Occipital lobe (tissue), 2 donors: Measurements from ENCODE around the gene AFAP1. TPM values are rescaled to one million over a fixed set of nuclear protein-coding genes. Genes with fewer than 3 reads are reported as not detected.

Experiments
- DNase-seq: peaks from one replicate; lab custom pipeline; 2025; lab: John Stamatoyannopoulos, UW
- total RNA-seq: library from RNA; depleted of rRNA; stranded (reverse); fragments of >200 nt; gene quantifications from one replicate; pipeline ENCODE4 v1.2.3, GENCODE V29; 2014

AFAP1 gene
- total RNA-seq, 1 donor from 2014 or later, result 62.2 TPM

DNA sequence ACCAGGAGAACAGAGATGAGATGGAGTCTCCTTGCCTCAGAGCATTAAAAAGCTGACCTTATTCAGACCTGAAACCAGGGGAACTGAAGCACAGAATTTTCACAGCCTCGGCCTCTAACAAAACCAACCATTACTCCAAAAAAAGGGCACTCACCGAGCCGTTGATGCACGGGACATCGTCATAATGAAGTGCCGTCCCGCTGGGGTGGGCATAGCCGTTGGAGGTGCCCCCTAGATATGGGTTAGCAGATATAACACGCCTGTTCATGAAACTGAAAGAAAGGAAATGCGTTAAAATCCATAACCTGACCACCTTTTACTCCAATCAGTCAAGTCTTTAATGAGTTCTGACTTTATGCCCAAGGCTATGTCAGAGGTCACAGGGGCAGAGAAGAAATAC, 153.6 kb downstream of the AFAP1 start:
- no peak for DNase-seq

DNA sequence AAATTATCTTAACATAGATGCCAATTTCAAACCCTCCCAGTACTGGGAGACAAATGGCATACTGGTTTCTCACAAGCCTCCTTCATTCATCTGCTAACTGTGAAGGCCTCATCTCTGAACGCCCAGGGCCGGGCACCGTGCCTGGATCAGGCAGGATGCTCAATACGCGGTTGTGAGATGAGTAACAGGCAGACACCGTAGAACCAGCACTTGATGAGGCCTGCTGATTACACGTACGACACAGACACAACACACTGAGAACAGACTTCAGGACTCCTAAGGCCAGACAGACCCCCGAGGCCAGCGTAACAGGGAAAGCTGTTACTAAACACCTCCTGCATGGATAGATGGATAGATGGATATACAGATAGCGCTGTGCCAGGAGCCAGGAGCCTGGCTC, 154.6 kb downstream of the AFAP1 start:
- no peak for DNase-seq

DNA sequence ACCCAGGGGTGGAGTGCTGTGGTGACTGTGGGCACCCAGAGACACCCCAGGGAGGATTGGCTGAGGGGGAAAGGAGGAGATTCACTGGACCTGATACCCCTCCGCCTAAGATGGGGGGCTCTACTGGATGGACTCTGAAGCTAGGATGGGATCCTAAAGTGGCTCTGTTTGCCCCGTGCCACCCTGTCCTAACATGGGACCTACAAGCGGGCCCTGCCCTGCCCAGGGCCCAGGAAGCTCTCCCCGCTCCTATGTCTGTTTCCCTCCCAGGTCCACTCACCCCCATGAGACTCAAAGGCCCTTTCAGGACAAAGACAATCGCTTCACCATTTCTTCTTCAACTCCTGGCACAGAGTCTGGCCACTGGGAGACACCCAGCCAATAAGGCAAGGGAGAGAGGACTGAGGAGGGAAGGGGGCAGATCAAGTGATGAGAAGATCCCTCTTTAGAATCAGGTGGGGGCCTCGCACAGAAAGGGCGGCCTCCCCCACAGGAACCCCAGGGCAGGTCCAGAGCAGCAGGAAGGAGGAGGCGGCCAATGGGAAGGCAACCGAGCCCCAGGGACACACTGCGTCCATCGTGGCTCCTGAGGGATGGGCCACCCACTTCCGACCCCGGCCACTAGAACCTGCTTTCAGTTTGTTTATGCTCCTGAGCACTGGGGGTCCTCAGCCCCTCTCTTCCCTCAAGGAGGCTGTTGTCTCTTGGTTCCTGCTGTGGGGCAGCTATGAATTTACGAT, 155.4 kb downstream of the AFAP1 start:
- no peak for DNase-seq

DNA sequence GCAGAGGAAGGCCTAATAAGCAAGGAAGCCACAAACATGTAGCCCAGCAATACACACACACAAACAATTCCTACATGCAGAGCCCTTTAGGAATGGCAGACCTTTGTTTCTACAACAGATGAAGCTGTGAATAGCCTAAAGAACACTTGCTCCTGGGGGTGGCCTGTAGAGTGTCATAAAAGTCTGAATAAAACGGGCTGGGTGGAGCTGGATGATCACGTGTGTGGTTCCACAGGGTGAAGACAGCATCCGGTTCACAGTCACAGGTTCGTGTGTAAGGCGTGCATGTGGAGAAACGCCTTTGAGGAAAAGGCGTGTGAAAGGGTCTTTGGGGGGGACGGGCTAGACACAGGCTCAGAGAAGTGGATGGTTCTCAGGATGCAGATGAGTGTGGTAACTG, 156.1 kb downstream of the AFAP1 start:
- no peak for DNase-seq

DNA sequence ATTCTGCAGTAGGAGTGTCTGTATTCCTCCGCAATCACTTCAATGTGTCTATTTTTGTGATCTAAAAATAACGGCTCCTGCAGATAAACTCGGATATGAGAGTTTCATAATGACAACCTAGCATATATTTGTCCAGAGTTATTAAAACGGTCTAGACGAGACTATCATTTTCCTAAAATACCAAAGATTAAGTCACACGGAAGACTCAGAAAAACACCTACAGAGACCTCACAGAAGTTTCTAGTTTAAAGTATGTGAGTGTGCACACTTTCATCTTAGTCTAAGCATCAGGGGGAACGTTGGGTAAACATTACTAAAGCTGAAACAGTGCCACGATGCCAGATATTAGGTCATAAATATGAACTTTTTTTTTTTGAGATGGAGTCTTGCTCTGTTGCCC, 156.9 kb downstream of the AFAP1 start:
- no peak for DNase-seq

DNA sequence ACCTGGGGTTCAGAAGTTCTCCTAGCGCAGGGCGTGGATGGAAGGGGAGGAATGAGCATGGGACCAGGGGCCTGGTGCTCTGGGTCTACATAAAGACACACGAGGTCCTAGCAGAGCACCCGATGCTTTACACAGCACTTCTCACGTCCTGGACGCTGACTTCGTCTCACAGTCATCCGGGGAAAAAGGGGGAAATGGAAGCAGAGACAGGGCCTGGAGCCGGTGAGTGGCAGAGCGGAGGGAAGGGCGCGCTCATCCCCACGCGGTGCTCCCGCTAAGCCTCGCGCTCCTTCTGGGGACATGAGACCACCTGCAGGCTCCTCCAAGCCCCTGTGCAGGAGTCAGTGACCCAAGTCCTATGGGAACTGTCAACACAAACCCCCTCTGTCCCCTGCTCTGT, 157.7 kb downstream of the AFAP1 start:
- no peak for DNase-seq

DNA sequence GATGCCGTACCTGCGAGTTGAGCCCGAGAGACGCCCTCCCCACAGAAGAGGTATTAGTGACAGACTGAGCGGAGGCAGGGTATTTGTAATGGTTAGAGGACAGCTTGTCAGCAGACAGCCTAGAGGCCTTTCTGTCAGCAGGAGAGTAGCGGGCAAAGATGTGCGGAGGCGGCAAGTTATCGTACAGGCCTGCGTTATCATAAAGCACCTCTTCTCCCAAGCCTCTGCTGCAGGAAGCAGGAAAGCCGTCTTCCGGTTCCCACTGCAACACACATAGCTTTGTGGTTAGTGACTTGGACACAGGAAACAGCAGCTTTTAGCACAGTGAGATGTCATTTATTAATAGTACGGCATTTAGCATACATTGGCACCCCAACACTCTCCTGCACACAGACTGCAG, 158.3 kb downstream of the AFAP1 start:
- DNase-seq, result no peak

DNA sequence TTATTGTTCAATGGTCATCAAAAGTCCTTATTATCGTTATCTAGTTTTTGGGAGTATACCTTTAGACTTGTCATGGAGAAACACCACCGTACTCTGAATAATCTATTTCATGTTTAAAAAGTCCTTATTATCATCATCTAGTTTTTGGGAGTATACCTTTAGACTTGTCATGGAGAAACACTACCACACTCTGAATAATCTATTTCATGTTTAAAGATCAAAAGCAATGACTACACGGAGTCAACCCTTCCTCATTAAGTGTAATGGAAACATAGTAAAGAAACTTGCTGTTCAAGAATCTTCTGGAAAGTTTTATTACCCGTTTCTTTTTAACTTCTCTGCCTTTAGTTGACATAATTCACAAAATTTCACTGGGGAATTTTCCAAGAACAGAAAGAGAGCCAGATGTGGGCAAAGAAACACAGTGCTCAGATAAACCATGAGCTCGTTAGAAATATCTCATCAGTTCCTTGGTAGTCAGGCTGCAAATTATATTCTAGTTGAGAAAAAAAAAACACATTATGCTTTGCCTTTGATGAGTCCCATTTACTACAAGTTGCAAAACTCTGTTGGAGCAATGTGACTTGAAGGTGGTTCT, 158.8 kb downstream of the AFAP1 start:
- no peak for DNase-seq

DNA sequence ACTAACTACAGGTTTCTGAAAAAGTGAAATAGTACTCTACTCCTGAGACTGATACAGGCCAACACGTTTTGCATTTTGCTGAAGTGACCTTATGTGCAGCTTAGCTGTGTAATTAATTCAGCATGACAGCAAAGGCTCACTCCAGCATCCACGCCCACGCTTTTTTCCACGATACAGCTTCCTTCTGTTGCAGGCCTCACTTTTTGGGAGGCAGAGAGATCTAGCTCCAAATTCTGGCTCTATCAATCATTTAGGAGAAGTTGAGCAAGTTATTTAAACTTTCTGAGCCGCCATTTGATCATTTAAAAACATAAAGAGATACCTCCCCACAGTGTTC, 160.3 kb downstream of the AFAP1 start:
- DNase-seq, result no peak

DNA sequence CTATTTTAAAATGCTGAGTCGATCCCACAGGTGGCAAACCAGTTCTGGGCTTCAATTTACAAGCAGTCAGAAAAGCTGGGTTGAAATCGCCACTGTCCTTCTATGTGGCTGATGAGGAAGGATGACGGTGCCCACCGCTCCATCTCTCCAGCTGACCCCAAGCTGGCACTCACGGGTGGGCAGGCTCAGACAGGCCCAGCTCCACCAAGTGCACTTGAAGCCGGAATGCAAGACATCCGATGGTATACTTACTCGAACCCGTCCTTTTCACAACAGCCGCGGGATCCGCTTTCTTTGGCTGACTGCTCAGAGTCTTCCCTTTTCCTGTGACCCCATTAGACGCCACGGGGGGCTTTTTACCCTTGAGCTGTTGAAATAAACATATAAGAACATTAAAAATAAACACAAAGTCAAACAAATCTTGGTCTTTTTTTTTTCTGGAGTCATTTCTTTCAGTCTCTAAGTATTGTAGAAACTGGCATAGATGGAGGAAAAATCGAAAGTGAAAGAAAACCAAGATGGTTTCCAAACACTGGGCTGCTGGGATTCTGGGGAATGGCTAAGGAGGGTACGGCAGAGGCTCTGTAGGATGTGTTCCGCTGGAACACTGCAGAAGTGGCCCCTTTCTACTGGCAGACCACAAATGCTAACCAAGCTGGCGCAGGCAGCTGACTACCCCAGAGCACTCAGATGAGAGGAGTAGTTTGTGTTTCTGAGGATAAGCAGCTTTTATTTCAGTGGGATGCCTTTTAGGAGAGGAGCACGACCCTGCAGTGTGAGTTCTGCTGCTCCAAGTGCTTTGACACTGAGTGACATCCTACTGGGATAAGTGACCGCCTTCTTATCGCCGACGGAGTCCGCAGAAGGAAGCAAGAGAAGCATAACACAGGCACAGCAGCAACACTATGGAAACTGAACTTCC, 160.9 kb downstream of the AFAP1 start:
- DNase-seq, result no peak

DNA sequence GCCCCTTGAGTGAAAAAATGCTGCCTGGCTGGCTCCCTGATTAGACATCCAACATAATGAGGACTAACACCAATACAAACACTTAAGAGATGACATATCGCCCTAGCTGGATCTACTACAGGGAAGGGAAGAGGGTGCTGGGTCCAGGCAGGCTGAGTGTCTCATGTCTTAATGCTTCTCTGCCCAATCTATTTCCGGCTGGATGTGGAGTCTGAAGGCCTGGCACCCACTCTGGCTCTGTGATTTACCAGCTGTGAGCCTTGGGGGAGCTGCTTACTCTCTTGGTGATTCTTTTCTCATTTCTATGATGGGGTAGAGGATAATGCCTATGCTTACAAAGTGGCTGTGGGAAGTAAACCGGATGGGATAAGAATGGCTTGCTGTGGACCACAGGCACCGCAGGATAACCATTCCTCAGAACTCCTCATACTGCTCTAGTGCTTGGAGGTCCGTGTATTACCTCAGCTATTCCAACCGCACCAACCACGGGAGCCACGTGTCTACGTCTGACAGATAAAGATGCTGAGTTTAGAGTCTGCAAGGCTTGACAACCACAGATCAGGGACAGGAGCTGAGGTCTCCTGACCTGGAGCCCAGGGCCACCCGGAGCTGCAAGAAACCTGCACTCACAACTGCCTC, 161.7 kb downstream of the AFAP1 start:
- DNase-seq, result no peak

DNA sequence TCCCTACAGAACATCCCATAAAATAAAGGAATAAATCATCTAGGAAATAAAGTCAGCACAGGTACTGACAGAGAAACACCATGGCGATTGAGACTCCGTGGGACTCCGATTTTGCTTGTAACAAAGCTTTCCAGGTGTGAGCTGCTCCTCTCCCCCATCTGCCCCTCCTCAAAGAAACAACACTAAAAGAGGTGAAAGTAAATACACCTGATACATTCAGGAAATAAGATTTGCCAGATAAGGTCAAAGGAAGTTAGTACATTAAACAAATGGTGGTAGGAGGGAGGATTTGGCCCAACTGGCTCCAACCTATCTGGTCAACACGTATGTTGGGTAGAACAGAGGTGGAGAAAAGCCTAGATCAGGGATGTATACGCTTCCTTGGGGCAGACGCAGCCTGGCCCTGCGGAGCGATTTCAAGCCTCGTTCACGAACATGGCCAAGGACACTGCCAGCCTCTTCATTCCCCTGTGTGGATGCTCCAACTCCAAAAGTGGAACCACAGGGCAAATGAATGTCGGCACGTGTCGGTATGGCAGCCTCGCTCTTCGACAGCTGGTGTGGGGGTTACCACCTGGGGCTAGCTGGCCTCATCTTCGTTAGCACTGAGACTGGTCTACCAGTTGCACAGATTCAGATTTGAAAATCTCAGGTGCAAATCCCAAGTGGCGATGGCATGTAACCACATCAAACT, 162.5 kb downstream of the AFAP1 start:
- DNase-seq, result no peak

DNA sequence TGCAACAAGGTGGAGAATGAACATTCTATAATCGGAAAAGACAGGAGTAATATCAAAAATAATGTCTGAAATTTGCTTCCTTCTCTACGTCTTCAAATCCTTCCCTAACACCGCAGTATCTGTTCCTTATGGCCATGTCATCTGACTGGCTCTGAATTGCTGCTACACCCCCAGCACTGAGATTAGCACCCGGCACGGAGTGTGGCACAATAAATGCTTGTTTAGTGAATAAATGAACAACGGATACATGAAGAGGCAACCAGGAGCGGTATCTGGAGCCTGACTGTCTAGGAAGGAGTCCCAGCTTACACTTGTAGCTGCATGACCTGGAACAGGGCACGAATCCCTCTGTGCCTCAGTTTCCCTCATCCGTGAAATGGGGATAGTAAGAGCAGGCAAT, 164.3 kb downstream of the AFAP1 start:
- DNase-seq, result no peak

DNA sequence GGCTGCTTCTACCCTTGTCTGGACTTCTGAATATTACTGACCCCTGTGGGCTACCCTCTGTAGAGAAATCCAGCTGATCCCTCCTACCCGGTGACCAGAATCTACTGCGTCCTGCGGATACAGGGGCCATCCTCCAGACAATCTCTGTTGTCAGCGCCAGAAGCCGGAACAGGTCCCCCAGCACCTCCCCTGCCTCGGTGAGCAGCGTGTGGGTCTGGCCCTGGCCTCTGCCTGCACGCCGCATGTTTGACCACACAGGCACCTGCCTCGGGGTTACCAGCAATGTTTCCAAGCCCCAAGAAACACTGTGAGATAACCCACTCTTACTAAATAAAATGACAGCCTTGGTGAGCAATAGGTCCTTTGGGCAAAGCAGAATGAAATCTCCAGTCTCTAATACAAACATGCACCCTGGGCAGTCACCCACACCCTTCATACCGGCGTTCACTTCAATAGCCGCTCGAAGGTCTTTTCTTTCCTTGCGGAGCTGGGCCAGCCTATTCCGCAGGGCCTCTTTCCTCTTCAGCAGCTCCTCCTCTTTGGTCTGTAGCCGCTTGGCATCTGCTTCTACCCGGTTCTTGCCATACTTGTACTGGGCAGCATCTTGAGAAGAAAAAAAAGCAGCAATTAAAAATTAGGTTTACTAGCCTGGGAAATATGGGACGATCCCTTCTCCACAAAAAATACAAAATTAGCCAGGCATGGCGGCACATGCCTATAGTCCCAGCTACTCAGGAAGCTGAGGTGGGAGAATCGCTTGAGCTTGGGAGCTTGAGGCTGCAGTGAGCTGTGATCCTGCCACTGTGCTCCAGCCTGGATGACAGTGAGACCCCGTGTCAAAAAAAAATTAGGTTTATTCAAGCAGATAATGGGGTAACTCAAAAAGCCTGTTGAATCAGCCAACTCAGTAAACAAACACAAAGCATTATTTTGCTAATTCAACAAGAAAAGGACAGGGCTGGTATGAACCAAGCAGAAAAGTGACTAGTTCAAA, 165.1 kb downstream of the AFAP1 start:
- no peak for DNase-seq

DNA sequence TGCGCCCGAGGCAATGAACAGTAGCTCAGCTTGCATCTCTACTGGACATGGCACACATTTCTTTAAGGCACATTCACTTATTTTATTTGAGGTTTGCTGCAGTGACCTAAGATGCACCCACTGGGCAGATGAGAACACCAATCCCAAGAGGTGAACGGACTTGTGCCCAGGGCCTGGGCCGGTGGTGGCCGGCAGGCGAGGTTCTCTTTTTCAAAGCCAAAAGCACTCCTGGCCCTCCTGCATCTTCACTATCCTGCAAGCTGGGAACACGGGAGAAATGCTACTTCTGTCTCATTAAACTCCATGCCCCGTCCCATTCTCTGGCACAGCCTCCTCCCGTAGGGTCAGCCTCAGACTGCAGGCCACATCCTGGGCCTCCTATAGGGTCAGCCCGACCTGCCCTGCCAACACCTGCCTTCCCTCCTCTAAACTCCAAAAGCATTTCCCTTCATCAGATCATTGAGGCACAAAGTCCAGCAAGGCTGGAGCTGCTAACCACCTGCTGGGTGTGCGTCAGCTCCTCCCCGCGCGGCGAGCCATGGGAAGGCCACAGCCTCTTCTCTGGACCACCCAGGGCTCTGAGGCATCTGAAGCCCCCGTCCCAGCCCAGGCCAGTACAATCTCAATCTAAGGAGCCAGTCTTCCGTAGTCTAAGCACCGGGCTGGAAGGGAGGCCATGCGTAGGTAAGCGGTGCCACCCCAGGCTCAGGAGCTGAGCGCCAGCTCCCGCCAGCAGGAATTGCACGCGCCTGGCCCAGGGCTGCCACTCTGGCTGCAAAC, 166.1 kb downstream of the AFAP1 start:
- DNase-seq, result no peak

DNA sequence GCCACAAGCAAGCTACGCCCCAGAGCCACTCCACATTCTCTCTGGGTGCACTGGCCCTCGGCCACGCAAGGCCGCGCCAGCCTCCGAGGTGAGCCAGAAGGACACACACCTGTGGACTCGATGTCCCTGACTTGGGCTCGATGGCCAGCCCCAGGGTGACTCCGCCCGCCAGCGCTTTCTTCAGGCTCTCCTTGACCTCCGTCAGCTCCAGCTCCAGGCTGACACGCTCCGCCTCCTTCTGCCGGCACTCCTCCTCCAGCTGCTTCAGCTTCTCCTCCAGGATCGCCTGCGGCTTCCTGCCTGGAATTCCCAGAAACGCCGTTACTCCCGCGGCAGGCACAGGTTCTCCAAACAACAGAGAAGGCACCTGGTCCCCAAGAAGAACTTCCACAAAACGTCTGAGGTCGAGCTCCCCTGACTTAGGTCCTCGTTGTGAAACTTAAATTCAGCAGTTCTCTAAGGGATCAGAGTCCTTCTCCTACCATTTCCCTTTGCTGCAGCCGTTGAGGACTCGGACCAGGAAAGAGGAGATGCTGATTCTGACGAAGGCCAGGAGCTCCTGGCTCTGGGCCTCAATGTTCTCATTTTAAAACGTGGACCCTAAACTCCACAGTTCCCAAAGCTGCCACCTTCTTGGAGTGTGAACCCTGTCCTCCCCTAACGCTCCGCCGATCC, 166.8 kb downstream of the AFAP1 start:
- DNase-seq, result no peak

DNA sequence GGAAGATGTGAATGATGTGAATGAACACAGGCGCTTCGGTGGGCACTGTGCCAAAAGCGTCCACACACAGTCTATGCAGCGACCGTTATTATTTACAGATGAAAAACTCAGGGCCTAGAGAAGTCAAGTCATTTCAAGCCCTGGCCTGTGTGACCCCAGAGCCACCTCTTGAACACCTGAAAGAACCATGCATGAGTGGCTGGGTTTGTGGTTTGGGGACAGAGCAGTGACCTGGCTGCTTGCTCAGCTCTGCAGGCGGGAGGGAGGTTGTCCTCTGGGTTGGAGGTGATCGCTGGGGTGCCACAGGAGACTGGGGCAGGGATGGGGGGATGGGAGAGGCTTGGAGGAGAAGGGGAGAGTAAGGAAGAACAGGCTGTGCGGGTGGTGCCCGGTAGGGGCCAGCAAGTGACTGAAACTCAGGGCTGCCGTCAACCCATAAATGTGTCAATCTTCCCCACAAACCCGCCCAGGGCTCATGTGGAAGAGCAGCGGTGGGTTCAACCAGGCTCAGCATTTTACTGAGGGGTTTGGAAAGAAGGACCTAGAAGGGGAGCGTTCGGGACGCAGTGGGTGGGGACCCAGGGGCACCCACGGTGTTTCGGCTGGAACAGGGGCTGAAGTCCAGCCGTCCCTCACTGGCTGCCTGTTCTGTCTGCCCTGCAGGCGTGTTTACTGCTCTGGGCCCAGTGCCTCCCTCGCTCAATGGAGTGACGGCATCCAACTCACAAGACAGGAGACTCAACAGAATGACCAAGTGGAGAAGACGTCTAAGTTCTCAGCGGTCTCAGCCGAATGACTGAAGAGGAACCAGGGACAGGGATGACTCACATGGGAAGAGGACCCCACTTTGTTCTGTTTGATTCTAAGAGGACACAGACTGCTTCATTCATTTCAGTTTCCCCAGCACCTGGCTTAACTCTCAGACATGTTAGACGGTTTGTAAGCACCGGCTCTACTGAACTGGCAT, 167.8 kb downstream of the AFAP1 start:
- DNase-seq, result no peak

DNA sequence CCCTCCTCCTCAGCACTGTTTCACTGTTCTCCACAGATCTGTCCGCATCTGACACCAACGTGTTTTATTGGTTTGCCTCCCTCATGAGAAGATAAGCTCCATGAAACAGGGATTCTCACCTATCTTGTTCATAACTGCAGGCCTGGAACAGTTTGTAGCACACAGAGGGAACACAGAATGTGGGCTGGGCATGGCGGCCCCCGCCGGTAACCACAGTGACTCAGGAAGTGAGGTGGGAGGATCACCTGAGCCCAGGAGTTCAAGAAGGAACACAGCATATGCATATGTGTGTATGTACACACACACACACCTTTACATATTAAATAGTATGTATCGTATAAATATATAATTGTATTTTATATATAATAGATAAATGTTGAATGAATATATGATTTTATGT, 168.6 kb downstream of the AFAP1 start:
- DNase-seq, result peak; percentile 20
